GM19372 (cell line): ENCODE data around the gene VDR.

ENCODE experiments used
- ATAC-seq: cut with Tn5 transposase; IDR thresholded peaks from one replicate; pipeline ENCODE4 v1.9.1; 2021; ENCODE audit warnings: mild to moderate bottlenecking, low read depth, moderate library complexity; ENCODE audit not compliant: unreplicated experiment

Gene VDR

GRCh38 chr12:47896022-47896421 is 8.8 kb downstream of the VDR start:
- no peak for ATAC-seq

- no peak for ATAC-seq
These were observed 10.1 kb downstream of the VDR start for GRCh38 chr12:47894652-47895051.

GRCh38 chr12:47894068-47894467 is 10.7 kb downstream of the VDR start:
- ATAC-seq, result no peak

- ATAC-seq, result no peak
These were observed 12.0 kb downstream of the VDR start for GRCh38 chr12:47892819-47893218.

- ATAC-seq, result no peak
These were observed 13.4 kb downstream of the VDR start for GRCh38 chr12:47891356-47891755.

- no peak for ATAC-seq
These were observed 15.8 kb downstream of the VDR start for GRCh38 chr12:47889040-47889439.

GRCh38 chr12:47888153-47888819 is 16.5 kb downstream of the VDR start:
- ATAC-seq, result no peak

- no peak for ATAC-seq
These were observed 17.3 kb downstream of the VDR start for GRCh38 chr12:47887529-47887928.

GRCh38 chr12:47886510-47887240 is 18.1 kb downstream of the VDR start:
- no peak for ATAC-seq

- no peak for ATAC-seq
These were observed 19.2 kb downstream of the VDR start for GRCh38 chr12:47885566-47885965.

GRCh38 chr12:47885012-47885501 is 19.7 kb downstream of the VDR start:
- ATAC-seq, result peak; percentile 41

GRCh38 chr12:47884501-47884900 is 20.3 kb downstream of the VDR start:
- no peak for ATAC-seq

GRCh38 chr12:47883663-47884195 is 21.1 kb downstream of the VDR start:
- ATAC-seq, result no peak

GRCh38 chr12:47882781-47883546 is 21.8 kb downstream of the VDR start:
- peak; percentile 72 for ATAC-seq

- ATAC-seq, result no peak
These were observed 22.9 kb downstream of the VDR start for GRCh38 chr12:47881826-47882427.

GRCh38 chr12:47881051-47881450 is 23.7 kb downstream of the VDR start:
- no peak for ATAC-seq

GRCh38 chr12:47878918-47879481 is 25.8 kb downstream of the VDR start:
- ATAC-seq, result no peak

GRCh38 chr12:47878293-47878917 is 26.4 kb downstream of the VDR start:
- ATAC-seq, result no peak

- ATAC-seq, result no peak
These were observed 27.7 kb downstream of the VDR start for GRCh38 chr12:47877081-47877480.

- no peak for ATAC-seq
These were observed 28.3 kb downstream of the VDR start for GRCh38 chr12:47876440-47876960.
